T-helper 17 cell (primary cell): Measurements from ENCODE around the gene SLC26A6. TPM values are rescaled to one million over a fixed set of nuclear protein-coding genes. Genes with fewer than 3 reads are reported as not detected.

Experiments used
- ATAC-seq: fragments of 150-1000 bp; cut with Tn5 transposase; 2 replicates; pipeline ENCODE4 v1.10.0; 2021; ENCODE audit warnings: mild to moderate bottlenecking, moderate library complexity
- DNase-seq, 3 donors: peaks; one replicate each; pipeline versions ENCODE4 v3.0.0 to v3.0.0-alpha.2; 2020 to 2021
- H3K9me3 ChIP-seq: one replicate; pipeline ENCODE4 v1.7.0; 2013; ENCODE audit warnings: low read length, mild to moderate bottlenecking; ENCODE audit not compliant: control insufficient read depth, poor library complexity, severe bottlenecking
- H3K27ac Mint-ChIP-seq: one replicate; pipeline ENCODE4 v1.8.0; 2022; ENCODE audit warnings: mild to moderate bottlenecking, moderate library complexity, mixed read lengths
- H3K27me3 Mint-ChIP-seq: one replicate; pipeline ENCODE4 v1.8.0; 2022; ENCODE audit warnings: mixed read lengths
- H3K36me3 Mint-ChIP-seq: one replicate; pipeline ENCODE4 v1.8.0; 2022; ENCODE audit warnings: low read depth, mixed read lengths
- H3K4me1 Mint-ChIP-seq: one replicate; pipeline ENCODE4 v1.8.0; 2022; ENCODE audit warnings: mild to moderate bottlenecking, mixed read lengths
- H3K4me3 Mint-ChIP-seq: one replicate; pipeline ENCODE4 v1.8.0; 2022; ENCODE audit warnings: mild to moderate bottlenecking, moderate library complexity, mixed read lengths
- total RNA-seq, 4 donors: library from RNA in 2 of 4; stranded (reverse) in 2 of 4; gene quantifications; one replicate each; pipeline ENCODE4 v1.2.3 and lab custom pipeline; 2022 to 2026

Gene SLC26A6
- total RNA-seq, 2 donors from 2014 or later = 16.4 to 22.1 TPM

GRCh38 chr3:48581621-48582481, 53.4 kb downstream of the SLC26A6 start:
- H3K4me3 Mint-ChIP-seq = no peak overlapping the region
- DNase-seq = no peak
- H3K9me3 ChIP-seq = no peaks in the 10 kb centered on the region
- ATAC-seq = no peak
- peaks cover 6% of the 10 kb centered on the region for H3K27me3 Mint-ChIP-seq
- no peak overlapping the region for H3K27ac Mint-ChIP-seq
- H3K4me1 Mint-ChIP-seq = no peaks in the 10 kb centered on the region
- no peaks in the 10 kb centered on the region for H3K36me3 Mint-ChIP-seq

- H3K9me3 ChIP-seq = no peaks in the 10 kb centered on the region
- DNase-seq = no peak
- H3K27me3 Mint-ChIP-seq = no peaks in the 10 kb centered on the region
- no peak overlapping the region for H3K27ac Mint-ChIP-seq
- no peaks in the 10 kb centered on the region for H3K36me3 Mint-ChIP-seq
- H3K4me3 Mint-ChIP-seq = no peak overlapping the region
- ATAC-seq = no peak
- H3K4me1 Mint-ChIP-seq = peaks cover 3% of the 10 kb centered on the region
Observed at GRCh38 chr3:48576647-48577046, 58.6 kb downstream of the SLC26A6 start.

Other genes starting within 250 kb of the SLC26A6 start
- 1 to 10 TPM; 2.4 to 4.1 TPM for gene PLXNB1, start 205.4 kb downstream of the SLC26A6 start, total RNA-seq
- 1 to 10 TPM; 4.1 TPM for gene CCDC51, start 195.3 kb downstream of the SLC26A6 start, total RNA-seq
- 100 to 1,000 TPM; 226 to 233 TPM for gene TMA7, start 195.2 kb downstream of the SLC26A6 start, total RNA-seq
- 1 to 10 TPM; 7.6 to 9.3 TPM for gene ATRIP, start 188.7 kb downstream of the SLC26A6 start, total RNA-seq
- gene SHISA5, start 131.3 kb downstream of the SLC26A6 start, total RNA-seq = 100 to 1,000 TPM; 148 to 188 TPM
- 1 to 10 TPM; 1.6 to 3.3 TPM for gene PFKFB4, start 78.7 kb downstream of the SLC26A6 start, total RNA-seq
- not detected for gene UCN2, start 71.7 kb downstream of the SLC26A6 start, total RNA-seq
- under 1 TPM; 0.73 to 0.94 TPM for gene COL7A1, start 40.1 kb downstream of the SLC26A6 start, total RNA-seq
- 10 to 100 TPM; 86.1 to 92.1 TPM for gene UQCRC1, start 25.8 kb downstream of the SLC26A6 start, total RNA-seq
- under 1 TPM in 1 of 2 donors, not detected in 1; 0.55 TPM for gene TMEM89, start 13.7 kb downstream of the SLC26A6 start, total RNA-seq
- 1 to 10 TPM; 6.0 to 6.9 TPM for gene CELSR3, start 27.4 kb upstream of the SLC26A6 start, total RNA-seq
- 10 to 100 TPM; 14.6 to 17.2 TPM for gene NCKIPSD, start 50.5 kb upstream of the SLC26A6 start, total RNA-seq
- 100 to 1,000 TPM in 1 of 2 donors, 10 to 100 TPM in 1; 93.7 to 116 TPM for gene IP6K2, start 81.8 kb upstream of the SLC26A6 start, total RNA-seq
- 10 to 100 TPM; 30.8 to 40.4 TPM for gene PRKAR2A, start 212.4 kb upstream of the SLC26A6 start, total RNA-seq